ENCODE results near the gene VSTM2L.

GRCh38 chr20:37919389-37920040 is 16.6 kb downstream of the VSTM2L start:
- TF ChIP-seq CTCF (IDR thresholded peaks at IDR 0.05; ENCODE audit: low read length) (no peak), EZH2 (IDR thresholded peaks at IDR 0.05; ENCODE audit: borderline replicate concordance, low read length) (no peak)

Data from OCI-LY1 (cell line).